ENCODE results near the gene ARMC7. TPM values are rescaled to one million over a fixed set of nuclear protein-coding genes. Genes with fewer than 3 reads are reported as not detected.
A peak's percentile ranks its signal among the peaks of the same experiment; 100 is the strongest.
"Not testable (repeated sequence)": the region's sequence is repeated elsewhere in the genome, so short reads cannot be mapped to it uniquely, and the experiment has no call there.

The ARMC7 gene
- total RNA-seq, 2 donors from 2014 or later: 13.3 to 13.7 TPM

GRCh38 chr17:75132018-75133000 is 22.5 kb downstream of the ARMC7 start:
- Mint-ChIP-seq H3K4me3 (peak overlapping the region; percentile 88), H3K4me1 (ENCODE audit: low read depth in 2 of 2) (peaks cover 11 to 12% of the 10 kb centered on the region in 2 donors), H3K27ac (peak overlapping the region; percentile 84 to 85)
- not testable (repeated sequence) for H3K9me3 Mint-ChIP-seq; ATAC-seq; H3K36me3 Mint-ChIP-seq; H3K27me3 Mint-ChIP-seq; DNase-seq (ENCODE audit: low spot score)

DNA sequence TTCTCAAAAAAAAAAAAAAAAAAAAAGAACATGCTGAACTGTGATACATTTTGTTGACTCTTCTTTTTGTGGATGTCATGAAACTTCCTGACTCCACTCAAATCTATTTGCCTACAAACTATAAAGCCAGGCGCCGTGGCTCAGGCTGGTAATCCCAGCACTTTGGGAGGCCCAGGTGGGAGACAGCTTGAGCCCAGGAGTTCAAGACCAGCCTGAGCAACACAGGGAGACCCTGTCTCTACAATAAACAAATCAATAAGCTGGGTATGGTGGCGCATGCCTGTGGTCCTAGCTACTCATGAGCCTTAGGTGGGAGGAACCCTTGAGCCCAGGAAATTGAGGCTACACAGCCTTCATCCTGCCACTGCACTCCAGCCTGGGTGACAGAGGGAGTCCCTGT is 23.2 kb downstream of the ARMC7 start:
- ATAC-seq (no peak), DNase-seq (ENCODE audit: low spot score) (no peak)
- H3K27me3 Mint-ChIP-seq: no peaks in the 10 kb centered on the region
- H3K4me3 Mint-ChIP-seq: no peak overlapping the region
- no peaks in the 10 kb centered on the region for H3K9me3 Mint-ChIP-seq
- H3K36me3 Mint-ChIP-seq: peaks cover 4% of the 10 kb centered on the region
- peaks cover 11 to 12% of the 10 kb centered on the region in 2 donors for H3K4me1 Mint-ChIP-seq (ENCODE audit: low read depth in 2 of 2)
- no peak overlapping the region for H3K27ac Mint-ChIP-seq

- H3K27me3 Mint-ChIP-seq; DNase-seq (ENCODE audit: low spot score); H3K27ac Mint-ChIP-seq; H3K9me3 Mint-ChIP-seq; ATAC-seq; H3K4me3 Mint-ChIP-seq; H3K36me3 Mint-ChIP-seq: not testable (repeated sequence)
- H3K4me1 Mint-ChIP-seq (ENCODE audit: low read depth in 2 of 2): peaks cover 11 to 12% of the 10 kb centered on the region in 2 donors
Measured at GRCh38 chr17:75133607-75134347, 24.0 kb downstream of the ARMC7 start.

DNA sequence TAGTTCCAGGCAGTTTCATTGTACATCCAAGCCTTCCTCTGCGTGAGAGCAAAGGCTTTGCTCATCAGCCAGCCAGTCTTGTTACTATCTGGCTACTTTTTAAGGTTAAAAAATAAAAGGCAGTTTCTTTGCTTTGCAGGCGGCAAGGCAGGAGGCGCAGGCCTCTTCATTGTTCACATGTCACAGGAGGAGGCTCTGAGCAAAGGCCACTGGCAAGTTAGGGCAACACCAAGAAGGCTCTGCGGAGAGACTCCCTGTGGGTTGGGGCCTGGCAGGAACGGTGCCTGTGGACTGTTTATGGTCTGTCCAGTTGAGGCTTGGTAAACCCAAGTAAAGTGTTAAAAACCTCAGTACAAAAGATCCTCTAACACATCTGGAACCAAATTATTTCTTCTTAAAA is 25.7 kb downstream of the ARMC7 start:
- ATAC-seq: no peak
- Mint-ChIP-seq H3K27me3 (no peaks in the 10 kb centered on the region), H3K27ac (peak overlapping the region in 1 of 2 donors; percentile 21), H3K9me3 (no peaks in the 10 kb centered on the region), H3K4me3 (no peak overlapping the region), H3K36me3 (peaks cover 2% of the 10 kb centered on the region), H3K4me1 (ENCODE audit: low read depth in 2 of 2) (peaks cover 7 to 8% of the 10 kb centered on the region in 2 donors)
- no peak for DNase-seq (ENCODE audit: low spot score)

DNA sequence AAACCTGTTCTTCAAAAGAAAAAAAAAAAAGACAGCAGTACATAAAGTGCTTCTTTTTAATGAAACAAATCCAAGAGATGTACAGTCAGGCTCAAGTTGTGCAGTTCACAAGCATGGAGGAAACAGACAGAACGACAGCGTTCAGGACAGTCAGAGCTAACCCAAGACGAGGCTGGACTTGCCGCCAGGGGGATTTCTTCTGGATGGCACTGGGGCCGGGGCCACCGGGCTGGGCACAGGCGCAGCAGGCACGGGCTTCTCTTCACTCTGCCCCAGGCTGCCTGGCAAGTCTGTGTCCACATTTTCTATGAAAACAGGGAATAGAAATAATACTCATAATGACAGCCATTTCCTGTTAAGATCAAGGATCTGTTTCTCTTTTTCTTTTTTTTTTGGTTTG is 26.2 kb downstream of the ARMC7 start:
- Mint-ChIP-seq H3K4me1 (ENCODE audit: low read depth in 2 of 2) (peaks cover 7 to 10% of the 10 kb centered on the region in 2 donors), H3K27ac (peak overlapping the region in 1 of 2 donors; percentile 21), H3K4me3 (no peak overlapping the region), H3K9me3 (no peaks in the 10 kb centered on the region), H3K36me3 (no peaks in the 10 kb centered on the region), H3K27me3 (no peaks in the 10 kb centered on the region)
- ATAC-seq: no peak
- no peak for DNase-seq (ENCODE audit: low spot score)

DNA sequence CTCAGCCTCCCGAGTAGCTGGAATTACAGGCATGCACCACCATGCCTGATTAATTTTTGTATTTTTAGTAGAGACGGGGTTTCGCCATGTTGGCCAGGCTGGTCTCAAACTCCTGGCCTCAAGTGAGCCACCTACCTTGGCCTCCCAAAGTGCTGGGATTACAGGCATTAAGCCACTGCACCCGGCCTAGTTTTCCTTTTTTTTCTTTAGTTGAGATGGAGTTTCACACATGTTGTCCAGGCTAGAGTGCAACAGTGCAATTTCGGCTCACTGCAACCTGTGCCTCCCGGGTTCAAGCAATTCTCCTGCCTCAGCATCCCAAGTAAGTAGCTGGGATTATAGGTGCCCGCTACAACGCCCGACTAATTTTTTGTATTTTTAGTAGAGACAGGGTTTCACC is 28.0 kb downstream of the ARMC7 start:
- not testable (repeated sequence) for H3K4me3 Mint-ChIP-seq; ATAC-seq; DNase-seq (ENCODE audit: low spot score); H3K9me3 Mint-ChIP-seq; H3K36me3 Mint-ChIP-seq; H3K27me3 Mint-ChIP-seq
- H3K27ac Mint-ChIP-seq: peak overlapping the region in 1 of 2 donors; percentile 54
- H3K4me1 Mint-ChIP-seq (ENCODE audit: low read depth in 2 of 2): peaks cover 12 to 15% of the 10 kb centered on the region in 2 donors

DNA sequence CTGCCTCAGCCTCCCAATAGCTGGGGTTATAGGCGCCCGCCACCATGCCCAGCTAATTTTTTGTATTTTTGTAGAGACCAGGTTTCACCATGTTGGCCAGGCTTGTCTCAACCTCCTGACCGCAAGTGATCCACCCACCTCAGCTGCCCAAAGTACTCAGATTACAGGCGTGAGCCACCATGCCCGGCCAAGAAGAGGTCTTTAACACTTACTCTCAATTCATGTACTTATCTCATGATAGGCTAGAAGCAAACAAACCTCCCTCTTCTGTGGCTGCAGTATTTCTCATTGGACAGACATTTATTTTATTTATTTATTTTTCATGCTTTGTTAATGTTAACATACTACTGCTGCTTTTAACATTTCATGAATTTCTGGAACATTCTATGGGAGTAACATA is 28.8 kb downstream of the ARMC7 start:
- Mint-ChIP-seq H3K4me1 (ENCODE audit: low read depth in 2 of 2) (peaks cover 12 to 15% of the 10 kb centered on the region in 2 donors), H3K27me3 (no peaks in the 10 kb centered on the region), H3K36me3 (no peaks in the 10 kb centered on the region), H3K27ac (no peak overlapping the region), H3K4me3 (no peak overlapping the region), H3K9me3 (no peaks in the 10 kb centered on the region)
- ATAC-seq (no peak), DNase-seq (ENCODE audit: low spot score) (no peak)

GRCh38 chr17:75142236-75142971 is 32.6 kb downstream of the ARMC7 start:
- Mint-ChIP-seq H3K4me1 (ENCODE audit: low read depth in 2 of 2) (peaks cover 14 to 15% of the 10 kb centered on the region in 2 donors), H3K36me3 (peaks cover 12% of the 10 kb centered on the region), H3K27ac (no peak overlapping the region), H3K9me3 (no peaks in the 10 kb centered on the region), H3K27me3 (no peaks in the 10 kb centered on the region), H3K4me3 (no peak overlapping the region)
- DNase-seq (ENCODE audit: low spot score) (no peak), ATAC-seq (no peak)

DNA sequence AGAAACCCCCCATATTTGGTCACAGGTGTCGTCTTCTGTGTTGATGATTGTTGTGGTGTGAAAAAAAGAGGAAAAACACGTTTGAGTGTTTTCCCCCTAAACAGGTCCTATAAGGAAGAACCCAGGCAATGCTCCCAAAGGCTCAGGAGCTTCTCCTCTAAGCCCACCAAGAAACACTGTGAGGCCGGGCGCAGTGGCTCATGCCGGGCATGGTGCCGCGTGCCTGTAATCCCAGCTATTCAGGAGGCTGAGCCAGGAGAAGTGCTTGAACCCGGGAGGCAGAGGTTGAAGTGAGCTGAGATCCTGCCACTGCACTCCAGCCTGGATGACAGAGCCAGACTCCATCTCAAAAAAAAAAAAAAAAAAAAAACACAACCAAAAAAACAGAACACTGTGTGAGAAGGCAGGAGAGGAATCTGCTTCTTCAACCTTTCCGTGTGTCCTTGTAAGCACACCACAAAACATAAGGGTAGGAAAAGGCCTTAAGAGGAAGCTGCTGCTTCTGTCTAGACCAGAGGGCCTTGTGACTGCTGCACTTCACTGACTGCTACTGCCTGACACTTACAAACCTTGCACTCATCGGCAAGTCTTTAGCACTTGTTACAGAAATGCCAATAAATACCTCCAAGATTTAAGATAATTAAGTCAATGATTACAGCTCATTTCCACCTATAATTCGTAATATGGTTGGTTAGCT is 35.2 kb downstream of the ARMC7 start:
- no peak for DNase-seq (ENCODE audit: low spot score)
- Mint-ChIP-seq H3K27me3 (no peaks in the 10 kb centered on the region), H3K27ac (no peak overlapping the region), H3K4me3 (no peak overlapping the region), H3K4me1 (ENCODE audit: low read depth in 2 of 2) (peaks cover 20 to 27% of the 10 kb centered on the region in 2 donors), H3K9me3 (no peaks in the 10 kb centered on the region), H3K36me3 (peaks cover 27% of the 10 kb centered on the region)
- ATAC-seq: no peak

DNA sequence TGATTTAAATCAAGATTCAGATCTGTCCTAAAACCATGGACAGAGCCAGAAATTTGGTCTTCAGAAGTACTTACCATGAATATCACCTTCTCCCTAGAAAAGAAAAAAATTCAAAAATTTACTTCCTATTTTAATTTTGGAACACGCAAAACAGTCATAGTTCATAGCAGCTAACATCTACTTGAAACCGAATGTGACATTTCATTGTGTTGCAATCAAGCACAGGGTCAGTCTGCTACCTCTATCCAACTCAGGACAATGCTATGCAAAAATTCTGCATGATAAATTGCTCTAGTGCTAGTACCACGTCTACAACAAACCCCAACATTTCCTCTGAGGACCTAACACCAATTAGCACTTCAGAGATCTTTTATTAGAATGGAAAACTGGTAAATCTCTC is 36.8 kb downstream of the ARMC7 start:
- Mint-ChIP-seq H3K36me3 (peaks cover 28% of the 10 kb centered on the region), H3K4me1 (ENCODE audit: low read depth in 2 of 2) (peaks cover 8 to 15% of the 10 kb centered on the region in 2 donors), H3K4me3 (no peak overlapping the region), H3K27ac (no peak overlapping the region), H3K27me3 (no peaks in the 10 kb centered on the region), H3K9me3 (no peaks in the 10 kb centered on the region)
- no peak for DNase-seq (ENCODE audit: low spot score)
- ATAC-seq: no peak

GRCh38 chr17:75147878-75148546 is 38.2 kb downstream of the ARMC7 start:
- DNase-seq (ENCODE audit: low spot score) (no peak), ATAC-seq (no peak)
- Mint-ChIP-seq H3K27me3 (no peaks in the 10 kb centered on the region), H3K4me3 (no peak overlapping the region), H3K36me3 (peaks cover 28% of the 10 kb centered on the region), H3K4me1 (ENCODE audit: low read depth in 2 of 2) (peaks cover 17 to 26% of the 10 kb centered on the region in 2 donors), H3K27ac (peak overlapping the region; percentile 28 to 48), H3K9me3 (no peaks in the 10 kb centered on the region)

- Mint-ChIP-seq H3K36me3 (peaks cover 20% of the 10 kb centered on the region), H3K27ac (peak overlapping the region; percentile 67 to 82), H3K27me3 (no peaks in the 10 kb centered on the region), H3K4me1 (ENCODE audit: low read depth in 2 of 2) (peaks cover 32 to 44% of the 10 kb centered on the region in 2 donors), H3K9me3 (no peaks in the 10 kb centered on the region), H3K4me3 (peak overlapping the region; percentile 98)
- DNase-seq (ENCODE audit: low spot score) (no peak), ATAC-seq (no peak)
Measured at GRCh38 chr17:75151930-75152329, 42.2 kb downstream of the ARMC7 start.
